GM18511 (cell line): ENCODE data around the gene PRKG1.

ENCODE experiments used
- ATAC-seq: cut with Tn5 transposase; IDR thresholded peaks from one replicate; pipeline ENCODE4 v1.9.1; 2021; ENCODE audit warnings: mild to moderate bottlenecking, moderate library complexity; ENCODE audit not compliant: unreplicated experiment

The PRKG1 gene

DNA sequence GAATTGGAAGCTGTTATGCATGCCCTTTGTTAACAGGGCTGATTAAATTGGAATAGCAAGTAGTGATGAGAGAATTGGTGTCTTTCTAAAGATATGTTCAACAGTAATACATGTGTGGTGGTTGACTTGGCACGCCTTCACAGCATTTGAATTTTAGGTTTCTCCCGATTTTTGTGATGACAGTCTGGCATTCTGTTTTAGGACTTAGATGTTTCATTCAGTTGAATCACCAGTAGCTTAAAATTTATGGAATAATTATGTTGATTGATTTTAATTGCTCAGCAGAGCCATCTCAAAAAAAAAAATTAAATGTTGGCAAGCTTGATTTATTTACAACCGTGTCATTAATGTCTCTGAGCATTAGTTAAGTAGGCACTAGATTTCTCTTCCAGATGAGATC, 405.4 kb downstream of the PRKG1 start:
- no peak for ATAC-seq

DNA sequence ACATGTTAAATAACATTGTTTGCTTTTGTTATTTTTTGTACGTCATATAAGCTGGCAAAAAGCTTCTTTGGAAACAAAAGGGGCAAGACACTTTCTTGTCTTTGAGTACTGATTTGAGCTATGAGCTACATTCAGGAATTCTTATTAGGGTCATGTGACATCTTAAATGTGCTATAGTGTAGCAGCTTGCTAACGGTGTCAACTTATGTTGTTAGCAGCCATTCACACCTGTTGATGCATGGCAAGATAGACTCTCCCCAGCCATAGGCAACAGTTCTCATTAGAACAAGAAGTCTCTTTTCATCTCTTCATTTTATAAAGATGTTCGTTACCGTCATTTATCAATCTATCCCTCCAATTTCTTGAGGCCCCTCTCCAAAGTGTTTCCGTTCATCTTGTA, 411.4 kb downstream of the PRKG1 start:
- no peak for ATAC-seq

DNA sequence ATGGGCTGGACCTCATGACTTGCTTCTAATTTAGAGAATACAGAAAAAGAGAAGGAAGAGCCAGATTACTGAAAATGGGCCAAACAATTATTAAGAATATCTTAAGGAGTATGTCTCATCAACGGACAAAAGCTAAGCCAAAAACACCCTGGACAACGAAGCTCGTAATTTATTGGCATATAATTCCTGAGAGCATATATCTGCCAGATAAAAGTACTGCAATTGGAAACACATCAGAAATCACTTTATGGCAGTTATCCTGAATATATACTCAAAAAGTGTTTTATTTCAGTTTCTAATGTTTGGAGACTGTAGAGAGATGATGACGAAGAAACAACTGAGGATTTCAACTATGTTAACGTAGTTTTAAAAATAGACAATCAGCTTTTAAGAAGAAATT, 413.3 kb downstream of the PRKG1 start:
- ATAC-seq = no peak

DNA sequence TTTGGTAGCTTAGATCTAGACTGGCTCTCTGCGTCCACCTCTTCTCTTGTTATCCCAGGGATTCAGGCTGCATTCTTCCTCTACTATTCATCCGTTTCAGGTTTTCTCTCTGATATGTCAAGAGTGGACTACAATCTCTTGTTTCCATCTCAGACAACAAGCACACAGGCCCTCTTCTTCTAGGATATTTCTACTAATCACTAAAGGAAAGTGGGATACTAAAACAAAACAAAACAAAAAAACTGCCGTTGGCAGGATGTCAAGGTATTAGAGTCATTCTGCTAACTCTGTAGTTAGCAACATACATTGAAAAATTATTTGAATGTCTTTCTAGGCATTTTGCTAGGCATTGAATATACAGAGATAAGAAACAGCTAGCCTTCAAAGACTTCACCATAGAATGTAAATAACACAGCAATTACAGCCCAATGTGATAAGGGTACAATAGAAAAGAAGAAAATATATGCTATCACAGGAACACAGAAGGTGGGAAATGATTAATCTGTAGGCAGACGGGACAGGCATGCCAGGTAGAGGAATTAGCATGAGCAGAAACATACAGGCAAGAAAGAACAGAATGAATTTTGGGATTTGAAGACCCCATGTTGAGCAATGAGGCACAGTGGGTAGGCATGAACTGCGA, 414.6 kb downstream of the PRKG1 start:
- ATAC-seq = no peak

DNA sequence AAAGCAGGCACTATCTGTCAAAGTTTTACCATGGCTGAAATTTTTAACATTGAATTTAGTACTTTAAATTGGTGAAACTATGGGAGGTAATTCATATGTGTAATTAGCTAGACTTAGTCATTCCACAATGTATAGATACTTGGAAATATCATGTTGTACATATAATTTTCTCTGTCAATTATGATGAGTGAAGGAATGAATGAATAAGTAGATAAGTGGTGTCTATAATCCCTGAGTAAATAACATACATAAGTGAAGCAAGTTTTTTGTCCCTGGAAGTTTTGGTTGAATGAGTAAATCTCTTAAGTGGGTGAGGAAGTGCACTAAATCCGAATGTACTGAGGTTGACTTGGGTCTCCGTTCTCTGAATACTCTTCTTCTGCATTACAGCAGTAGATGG, 424.1 kb downstream of the PRKG1 start:
- ATAC-seq = no peak

DNA sequence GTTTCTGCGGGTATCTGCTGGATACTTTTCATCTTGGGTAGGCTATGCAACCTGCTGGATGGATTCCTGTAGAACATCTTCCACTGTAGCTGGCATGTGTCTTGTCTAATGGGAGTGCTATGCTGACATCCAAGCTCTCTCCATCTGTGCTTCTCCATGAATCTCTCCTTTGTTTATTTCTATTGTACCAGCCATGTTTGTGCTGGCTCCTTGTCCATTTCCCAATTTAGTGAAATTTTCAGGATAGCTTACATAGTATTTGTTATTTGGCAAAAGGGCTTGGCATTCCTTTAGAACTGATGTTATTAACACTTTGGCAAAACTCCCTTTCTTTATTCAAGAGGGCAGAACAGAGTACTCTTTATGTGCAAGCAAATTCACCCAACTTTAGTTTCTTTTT, 427.1 kb downstream of the PRKG1 start:
- ATAC-seq = no peak

DNA sequence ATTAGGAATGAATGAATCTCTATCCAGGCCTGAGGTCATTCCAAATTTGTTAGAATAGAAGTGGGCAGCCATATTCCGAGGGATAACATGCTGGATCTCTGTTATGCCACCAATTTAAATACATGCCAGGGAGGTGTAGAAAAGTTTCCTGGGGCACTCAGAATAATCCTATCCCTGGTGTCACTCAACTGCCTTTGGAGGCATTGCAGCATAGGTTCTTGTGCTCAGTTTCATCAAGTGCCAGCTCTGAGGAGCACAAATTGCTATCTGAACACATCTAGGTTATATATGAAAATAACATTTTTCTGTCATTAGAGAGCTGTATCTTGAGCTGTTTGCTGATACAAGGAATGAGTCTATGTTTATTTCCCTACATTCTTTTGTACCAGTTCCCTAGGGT, 427.8 kb downstream of the PRKG1 start:
- no peak for ATAC-seq

DNA sequence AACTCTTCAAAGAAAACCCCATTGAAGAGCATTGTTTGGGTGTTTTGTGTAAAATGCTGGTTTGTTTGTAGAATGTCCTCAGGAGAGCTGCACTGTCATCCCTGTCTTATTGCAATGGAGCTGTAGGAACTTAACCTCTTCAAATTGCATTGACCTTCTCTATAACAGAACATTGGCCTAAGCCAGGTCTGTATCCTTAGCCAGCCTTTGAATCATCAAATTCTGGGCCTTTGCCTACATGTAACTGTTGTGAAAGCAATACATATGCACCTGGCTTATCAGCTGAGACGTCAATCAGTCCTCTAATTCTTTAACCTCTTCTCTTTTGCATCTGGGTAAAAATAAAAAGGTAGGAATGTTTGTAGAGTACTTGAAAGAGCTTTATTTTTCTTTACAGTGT, 429.1 kb downstream of the PRKG1 start:
- no peak for ATAC-seq

DNA sequence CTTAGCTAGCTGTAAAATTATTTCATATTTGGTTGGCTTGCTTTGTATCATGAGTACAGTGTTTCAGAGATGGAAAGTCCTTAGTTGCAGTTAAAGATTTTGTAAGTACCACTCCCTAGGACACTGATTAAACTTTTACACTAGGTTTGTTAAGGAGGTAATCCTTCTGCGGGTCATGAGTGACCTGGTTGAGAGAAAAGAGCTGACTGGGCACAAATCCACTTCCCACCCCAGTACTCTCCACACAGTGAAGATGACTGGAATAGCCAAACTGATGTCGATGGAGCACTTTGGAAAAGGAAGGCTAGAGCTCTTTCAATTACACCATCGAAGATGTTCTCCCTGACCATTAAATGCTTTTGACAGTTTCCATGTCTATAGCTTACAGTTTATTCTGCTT, 433.2 kb downstream of the PRKG1 start:
- no peak for ATAC-seq

DNA sequence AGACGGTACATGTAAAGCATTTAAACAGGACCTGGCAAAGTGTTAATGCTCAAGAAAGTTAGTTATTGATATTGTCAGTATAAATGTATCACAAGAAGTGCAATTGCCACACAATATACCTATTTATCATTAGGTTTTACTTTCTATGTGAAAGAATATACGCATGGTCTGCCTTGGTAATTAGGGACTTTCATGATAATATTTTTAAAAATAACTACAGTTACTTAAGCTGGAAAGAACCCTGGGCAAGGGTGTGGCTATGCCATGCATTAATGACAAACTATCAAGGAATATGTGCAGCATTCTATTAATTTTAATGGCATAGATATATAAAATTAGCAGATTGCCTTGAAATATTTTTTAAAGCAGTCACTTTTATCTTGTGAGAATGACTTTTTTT, 433.9 kb downstream of the PRKG1 start:
- no peak for ATAC-seq

DNA sequence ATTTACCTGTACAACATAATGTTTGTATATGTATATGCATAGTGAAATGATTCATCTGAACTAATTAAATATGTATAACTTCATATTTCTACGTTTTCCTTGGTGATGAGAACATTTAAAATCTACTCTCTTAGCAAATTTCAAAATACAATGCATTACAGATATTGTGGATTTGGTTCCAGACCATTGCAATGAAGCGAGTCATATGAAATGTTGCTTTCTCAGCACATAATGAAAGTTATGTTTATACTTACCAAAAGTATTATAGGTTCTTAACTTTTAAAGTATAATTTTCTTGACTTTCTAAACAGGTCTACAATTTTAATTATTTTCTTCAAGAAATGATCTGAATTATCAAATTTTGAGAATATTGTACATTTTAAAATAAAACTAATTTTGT, 435.9 kb downstream of the PRKG1 start:
- no peak for ATAC-seq

DNA sequence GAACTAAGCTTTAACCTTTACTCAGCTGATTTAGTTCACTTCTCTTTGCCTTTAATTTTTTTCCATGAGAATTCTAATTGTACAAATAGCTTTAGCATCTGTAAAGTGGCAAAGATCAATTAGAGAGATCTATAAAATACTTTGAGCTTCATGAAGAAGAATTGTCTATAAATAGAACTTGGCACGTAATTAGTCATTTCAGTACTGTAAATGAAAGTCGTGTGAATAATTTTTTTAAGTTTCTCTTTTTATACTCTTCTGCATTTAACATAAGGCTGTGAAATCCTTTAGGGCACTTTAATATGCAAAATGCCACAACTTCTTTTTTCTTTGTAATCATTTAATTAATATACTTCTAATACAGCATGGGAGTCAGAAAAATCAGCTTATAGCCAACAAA, 447.3 kb downstream of the PRKG1 start:
- ATAC-seq = peak; percentile 72

DNA sequence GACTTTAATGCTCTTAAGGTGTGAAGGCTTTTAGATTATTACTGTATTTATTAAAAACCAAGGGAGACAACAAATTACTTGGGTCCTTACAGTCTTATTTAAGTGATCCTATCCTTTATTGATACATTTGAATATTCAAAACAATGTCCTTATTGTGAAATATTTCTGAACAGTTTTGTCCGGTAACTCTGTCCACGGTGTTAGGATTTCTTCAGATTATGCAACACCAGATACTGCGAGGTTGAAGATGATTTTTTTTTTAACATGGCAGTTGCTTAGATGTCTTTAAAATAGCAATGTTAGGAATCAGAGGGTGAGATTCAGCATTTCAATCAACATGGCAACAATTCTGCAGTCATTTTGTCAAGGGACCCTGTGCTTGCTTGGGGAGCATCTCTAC, 448.6 kb downstream of the PRKG1 start:
- ATAC-seq = no peak

DNA sequence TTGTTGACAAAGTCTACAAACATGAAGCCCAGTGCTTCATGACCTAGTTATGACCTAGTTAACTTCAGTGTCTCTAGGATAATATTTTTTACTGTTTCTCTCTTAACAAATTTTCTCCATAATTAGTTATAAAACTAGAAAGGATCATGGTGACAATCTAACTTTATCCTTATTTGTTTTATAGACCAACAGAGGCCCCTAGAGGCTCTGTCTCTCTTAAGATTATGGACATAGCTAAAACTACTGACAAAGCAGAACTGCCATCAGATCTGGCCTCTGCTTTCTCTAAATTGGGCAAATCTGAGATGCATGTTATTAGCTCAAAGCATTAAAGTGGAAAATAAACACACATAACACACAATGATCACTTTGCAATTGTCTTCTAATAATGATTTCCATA, 449.2 kb downstream of the PRKG1 start:
- no peak for ATAC-seq

DNA sequence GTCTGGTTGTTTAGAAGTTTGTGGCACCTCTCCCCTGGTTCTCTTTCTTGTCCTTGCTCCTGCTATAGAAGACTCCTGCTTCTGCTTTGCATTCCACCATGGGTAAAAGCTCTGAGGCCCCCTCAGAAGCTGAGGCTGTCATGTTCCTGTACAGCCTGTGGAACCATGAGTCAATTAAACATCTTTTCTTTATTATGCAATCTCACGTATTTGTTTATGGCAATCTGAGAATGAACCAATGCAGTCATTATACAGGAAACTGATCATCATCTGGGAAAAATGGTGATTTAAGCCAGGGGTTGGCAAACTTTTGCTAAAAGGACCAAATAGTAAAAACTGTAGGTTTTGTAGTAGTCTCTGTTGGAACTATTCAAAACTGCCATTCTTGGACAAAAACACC, 449.8 kb downstream of the PRKG1 start:
- ATAC-seq = no peak

DNA sequence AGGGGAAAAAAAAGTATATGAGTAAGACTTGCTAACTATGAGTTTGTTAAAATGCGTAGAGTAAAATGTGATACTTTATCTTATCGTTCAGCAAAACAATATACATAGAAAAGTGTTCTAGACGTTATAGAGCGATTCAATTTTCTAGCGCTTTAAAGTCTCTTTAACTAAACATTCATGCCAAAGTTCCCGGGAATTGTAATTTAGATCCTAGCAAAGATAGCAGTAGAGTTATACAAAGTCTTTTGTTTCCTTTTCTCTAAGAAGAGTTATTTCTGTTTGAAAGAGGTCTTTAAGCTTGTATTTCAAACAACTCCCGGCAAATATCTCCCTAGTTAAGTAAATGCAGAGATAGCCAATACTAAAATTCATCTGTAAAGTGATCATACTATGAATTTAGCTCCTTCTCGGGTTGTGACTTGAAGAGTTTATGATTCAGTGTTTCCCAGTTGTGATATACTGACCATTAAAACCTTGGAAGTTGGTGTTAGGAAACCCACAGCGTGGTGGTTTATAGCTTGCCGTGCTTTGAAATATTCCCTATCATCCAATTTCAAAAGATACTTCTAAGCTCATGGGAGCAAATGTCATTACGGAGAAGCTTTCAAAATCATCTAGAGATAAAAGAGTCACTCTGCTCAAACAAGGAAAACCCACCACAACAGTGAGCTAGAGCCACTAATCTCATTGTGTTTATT, 453.4 kb downstream of the PRKG1 start:
- ATAC-seq = no peak

DNA sequence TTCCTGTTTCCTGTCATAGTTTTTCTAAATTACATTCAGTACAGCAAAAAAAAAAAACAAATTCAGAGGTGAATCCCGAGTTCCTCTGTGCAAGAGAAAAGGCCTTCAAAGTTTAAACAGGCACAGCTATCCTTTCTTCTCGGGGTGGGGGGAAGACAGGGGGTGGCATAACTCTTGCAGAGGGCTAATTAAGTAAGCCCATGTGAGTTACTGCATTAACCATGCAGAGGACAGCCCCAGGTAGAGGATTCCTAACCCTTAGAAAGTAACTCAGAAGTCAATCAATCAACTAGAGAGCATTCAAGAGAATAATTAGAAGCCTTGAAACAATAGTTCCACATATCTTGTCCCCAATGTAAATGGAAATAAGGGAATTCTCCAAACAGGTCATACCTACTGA, 454.2 kb downstream of the PRKG1 start:
- no peak for ATAC-seq

DNA sequence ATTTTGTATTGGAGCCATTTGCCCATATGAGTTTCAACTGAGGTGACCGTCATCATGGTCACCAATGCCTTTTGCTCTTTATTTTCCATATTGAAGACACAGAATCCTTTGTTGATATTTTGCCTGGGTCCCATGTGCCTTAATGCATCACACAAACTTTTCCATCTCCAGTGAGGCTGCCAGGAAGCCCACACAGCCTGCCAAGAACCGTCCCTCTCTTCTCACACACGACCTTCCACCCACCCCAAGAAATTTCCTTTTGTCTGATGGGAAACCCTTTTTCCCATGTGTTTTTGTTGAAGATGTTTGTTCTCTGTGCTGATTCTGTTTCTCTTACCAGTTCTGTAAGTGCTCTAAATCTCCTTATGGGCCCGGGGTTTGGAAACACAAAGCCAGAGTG, 456.3 kb downstream of the PRKG1 start:
- no peak for ATAC-seq

DNA sequence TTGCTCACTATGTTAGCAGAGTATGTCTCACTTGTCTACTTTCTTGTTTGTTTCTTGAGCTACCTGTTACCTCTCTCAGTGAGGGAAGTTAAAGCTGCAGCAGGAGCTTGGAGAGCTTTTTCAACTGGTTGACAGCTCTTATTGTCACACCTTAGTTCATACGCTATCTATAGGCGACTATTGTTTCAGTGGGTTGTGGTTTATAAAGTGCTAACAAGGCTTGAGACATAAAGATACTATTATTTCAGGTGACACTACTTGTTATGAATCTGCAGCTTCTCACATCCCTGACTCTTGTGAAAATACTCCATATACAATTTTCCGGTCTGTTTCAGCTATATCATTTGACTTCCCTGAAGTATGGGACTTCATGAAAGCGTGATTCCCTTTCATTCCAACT, 457.8 kb downstream of the PRKG1 start:
- ATAC-seq = no peak

DNA sequence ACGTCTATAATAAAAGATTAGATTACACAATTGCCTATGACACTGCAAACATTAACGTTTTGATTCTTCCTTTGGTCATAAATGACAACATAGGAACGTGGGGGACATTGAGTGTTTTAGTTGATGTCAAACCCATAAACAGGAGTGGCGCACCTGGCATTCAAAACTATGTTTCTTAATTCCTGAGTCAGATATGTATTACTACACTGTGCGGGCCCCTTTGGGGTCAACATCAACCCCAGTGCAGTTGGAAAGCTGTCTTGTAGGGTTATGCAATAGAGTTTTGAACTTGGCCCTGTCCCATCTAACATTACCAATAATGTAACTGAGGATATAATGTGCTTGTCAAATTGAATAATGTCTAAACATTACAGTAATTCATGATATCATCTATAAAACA, 468.6 kb downstream of the PRKG1 start:
- ATAC-seq = no peak

DNA sequence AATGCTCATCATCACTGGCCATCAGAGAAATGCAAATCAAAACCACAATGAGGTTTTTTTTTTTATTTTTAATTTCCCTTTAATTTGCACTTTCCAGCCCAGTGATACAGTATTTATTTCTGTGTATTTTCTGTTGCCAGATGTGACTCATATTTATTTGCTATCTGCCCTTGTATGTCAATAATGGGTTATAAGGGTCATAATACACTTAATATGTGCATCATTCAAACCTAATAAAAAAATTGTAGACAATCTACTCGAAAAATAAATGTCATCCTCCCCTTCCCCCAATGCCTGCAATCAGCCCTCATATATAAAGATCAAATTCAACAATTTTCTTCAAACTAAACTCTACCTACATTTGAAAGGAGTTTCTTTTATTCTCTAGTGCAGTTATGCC, 470.6 kb downstream of the PRKG1 start:
- ATAC-seq = no peak

DNA sequence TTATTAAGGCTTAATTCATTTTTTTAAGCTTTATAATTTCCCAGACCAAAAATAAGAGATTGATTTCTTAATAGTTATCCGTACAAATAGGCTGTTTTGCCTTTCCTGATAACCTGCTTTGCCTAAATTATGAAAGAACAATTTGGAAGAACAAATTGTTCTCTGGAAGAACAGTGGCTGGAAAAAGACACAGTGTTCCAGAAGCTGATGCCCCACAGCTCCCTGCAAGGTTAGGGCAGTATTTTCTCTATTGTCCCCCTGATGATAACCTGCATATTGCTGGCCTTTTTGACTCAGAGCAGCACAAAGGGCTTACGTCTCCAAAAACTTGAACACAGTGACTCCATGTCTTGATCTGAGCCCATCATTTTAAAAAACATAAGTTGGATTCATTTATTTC, 473.7 kb downstream of the PRKG1 start:
- ATAC-seq = no peak

DNA sequence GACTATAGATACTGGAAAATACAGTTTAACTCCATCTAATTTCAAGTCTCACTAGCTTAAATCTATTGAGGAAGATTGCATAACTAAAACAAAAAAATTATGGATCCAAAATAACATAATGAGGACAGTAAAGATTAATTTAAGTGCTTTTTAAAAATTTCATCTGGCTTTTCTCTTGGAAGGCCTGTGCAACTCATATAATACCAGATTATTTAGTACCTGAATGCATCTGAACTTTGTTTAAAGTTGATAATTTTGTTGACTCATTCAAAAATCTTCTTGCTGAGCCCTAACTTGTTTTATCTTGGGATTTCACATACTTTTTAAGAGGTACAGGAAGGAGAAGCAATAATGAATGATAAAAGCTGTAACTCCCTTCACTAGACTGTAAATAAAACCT, 478.6 kb downstream of the PRKG1 start:
- no peak for ATAC-seq
